Rectal smooth muscle tissue (tissue), 1 donor: ENCODE results near the gene ITPRID2.
"Not testable (repeated sequence)": the region's sequence is repeated elsewhere in the genome, so short reads cannot be mapped to it uniquely, and the experiment has no call there.

Experiments
- H3K27ac ChIP-seq: one replicate; pipeline ENCODE4 v1.7.0; 2013; ENCODE audit warnings: low read depth, low read length, inconsistent platforms
- H3K27me3 ChIP-seq: one replicate; pipeline ENCODE4 v1.7.0; 2013; ENCODE audit warnings: low read length; ENCODE audit not compliant: control insufficient read depth, insufficient read depth
- H3K36me3 ChIP-seq: one replicate; pipeline ENCODE4 v1.7.0; 2013; ENCODE audit warnings: low read length; ENCODE audit not compliant: control insufficient read depth, insufficient read depth
- H3K4me1 ChIP-seq: one replicate; pipeline ENCODE4 v1.7.0; 2013; ENCODE audit warnings: low read length; ENCODE audit not compliant: control insufficient read depth, insufficient read depth
- H3K4me3 ChIP-seq: one replicate; pipeline ENCODE4 v1.7.0; 2013; ENCODE audit warnings: low read length
- H3K9ac ChIP-seq: one replicate; pipeline ENCODE4 v1.7.0; 2013; ENCODE audit warnings: low read length

ITPRID2 gene

DNA sequence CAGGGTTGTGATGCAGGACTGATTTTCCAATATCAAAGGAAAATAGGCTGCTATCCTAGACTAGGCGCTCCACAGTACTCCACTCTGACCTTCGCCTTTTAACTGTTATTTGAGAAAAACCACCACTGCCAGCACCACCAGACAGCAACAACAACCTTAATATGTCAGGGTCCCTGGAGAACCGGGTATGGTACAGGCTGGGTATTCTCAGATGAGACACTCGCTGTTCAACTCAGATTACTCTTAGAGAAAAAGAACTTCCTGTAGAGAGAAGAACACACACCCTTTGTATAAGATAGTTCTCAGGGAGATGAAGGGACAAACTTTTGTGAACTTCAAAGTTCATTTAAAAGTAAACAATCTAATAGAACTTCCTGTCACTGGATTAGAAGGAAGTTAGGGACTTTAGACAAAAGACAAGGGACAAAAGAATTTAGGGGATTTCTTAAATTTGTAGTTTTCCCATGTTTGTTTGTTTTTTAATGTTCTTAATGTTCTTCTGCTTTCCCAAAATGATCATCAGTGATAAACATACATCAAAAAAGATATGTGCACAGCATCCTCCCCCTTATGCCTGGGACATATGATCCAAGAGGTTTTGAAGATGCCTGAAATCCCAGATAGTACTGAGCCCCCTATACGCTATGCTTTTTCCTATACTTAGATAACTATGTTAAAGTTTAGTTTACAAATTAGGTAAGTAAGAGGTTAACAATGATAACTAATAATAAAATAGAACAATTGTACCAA, 52.8 kb downstream of the ITPRID2 start:
- no peak overlapping the region for H3K4me3 ChIP-seq
- H3K4me1 ChIP-seq = no peaks in the 10 kb centered on the region
- H3K9ac ChIP-seq = no peak overlapping the region
- H3K27ac ChIP-seq = no peak overlapping the region
- no peaks in the 10 kb centered on the region for H3K27me3 ChIP-seq
- H3K36me3 ChIP-seq = no peaks in the 10 kb centered on the region

DNA sequence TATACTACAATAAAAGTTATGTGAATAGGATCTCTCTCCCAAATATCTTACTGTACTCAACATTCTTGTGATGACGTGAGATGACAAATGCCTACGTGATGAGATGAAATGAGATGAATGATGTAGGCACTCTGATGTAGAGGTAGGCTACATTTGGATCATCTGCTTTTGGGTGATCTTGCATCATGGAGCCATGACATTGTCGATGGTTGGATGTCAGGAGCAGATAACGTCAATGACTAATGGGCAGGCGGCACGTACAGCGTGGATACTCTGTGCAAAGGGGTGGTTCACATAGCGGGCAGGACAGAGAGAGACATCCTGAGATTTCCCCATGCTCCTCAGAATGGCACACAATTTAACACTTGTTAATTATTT, 53.4 kb downstream of the ITPRID2 start:
- Histone ChIP-seq H3K27ac (no peak overlapping the region), H3K36me3 (no peaks in the 10 kb centered on the region), H3K4me3 (no peak overlapping the region), H3K27me3 (no peaks in the 10 kb centered on the region), H3K9ac (no peak overlapping the region), H3K4me1 (no peaks in the 10 kb centered on the region)

DNA sequence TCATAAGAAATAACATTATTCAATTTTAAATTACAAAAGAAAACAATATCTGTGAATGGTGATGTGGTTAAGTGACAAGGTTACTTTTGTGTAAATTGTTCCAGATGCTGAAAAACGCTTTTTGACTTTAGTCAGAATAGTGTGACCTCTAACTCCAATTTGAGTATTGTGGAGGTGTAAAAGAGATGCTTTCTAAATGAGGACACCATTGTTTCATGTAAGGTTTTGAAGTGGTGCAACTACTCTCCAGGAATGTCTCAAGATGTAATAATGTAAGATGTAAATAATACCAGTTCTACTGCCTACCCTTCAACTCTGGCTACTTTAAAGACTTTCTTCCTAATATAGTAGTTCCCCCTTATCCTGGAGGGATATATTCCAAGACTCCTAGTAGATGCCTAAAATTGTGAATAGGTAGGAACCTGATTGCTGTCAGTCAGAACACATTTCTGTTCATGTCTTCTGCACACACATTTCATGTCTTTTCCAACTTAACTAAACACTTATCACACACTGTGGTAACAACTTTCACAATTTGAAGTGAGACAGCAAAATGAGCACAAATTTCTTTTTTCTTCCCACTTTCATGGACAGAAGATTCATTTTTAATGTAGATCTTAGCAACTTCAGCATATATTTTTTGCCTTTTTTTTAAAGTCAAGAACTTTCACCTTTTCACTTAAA, 55.1 kb downstream of the ITPRID2 start:
- Histone ChIP-seq H3K4me1 (no peaks in the 10 kb centered on the region), H3K27ac (no peak overlapping the region), H3K27me3 (no peaks in the 10 kb centered on the region), H3K9ac (no peak overlapping the region), H3K4me3 (no peak overlapping the region), H3K36me3 (no peaks in the 10 kb centered on the region)

DNA sequence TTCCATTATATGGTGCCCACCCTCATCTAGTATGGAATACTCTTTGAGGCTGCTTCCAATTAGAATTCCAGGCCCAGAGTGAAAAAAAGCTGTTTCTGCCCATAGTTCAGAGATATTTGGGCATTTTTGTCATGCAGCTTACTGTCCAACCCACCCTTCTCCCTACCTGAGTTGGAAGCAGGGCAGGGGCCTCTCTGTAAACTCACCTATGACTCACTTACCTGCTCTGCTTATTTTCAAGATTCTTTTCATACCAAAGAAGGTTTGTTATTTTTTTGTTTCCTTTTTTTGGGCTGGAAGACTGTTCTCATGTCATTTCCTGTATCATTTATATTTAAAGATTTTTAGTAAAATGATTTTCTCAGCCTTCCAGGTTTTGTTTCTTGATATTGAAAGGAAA, 55.7 kb downstream of the ITPRID2 start:
- Histone ChIP-seq H3K9ac (no peak overlapping the region), H3K4me1 (no peaks in the 10 kb centered on the region), H3K4me3 (no peak overlapping the region), H3K36me3 (no peaks in the 10 kb centered on the region), H3K27me3 (no peaks in the 10 kb centered on the region), H3K27ac (no peak overlapping the region)

DNA sequence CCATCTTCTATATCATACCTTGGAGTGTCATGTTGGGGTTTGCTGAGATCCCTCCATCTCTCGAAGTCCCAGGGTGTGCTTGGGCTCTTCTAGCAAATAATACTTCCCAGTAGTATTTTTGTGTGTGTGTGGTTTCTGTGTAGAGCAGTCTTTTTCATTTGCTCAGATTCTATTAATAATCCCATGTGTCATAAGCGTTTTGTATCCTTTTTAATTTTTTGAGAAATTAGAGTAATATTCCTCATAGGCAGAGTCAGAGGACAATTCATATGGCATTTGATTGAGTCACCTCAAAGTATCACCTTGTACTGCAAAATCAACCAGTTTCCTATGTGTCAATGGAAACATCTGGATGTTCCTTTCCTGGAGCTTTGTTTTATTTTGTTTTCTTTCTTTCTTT, 56.7 kb downstream of the ITPRID2 start:
- H3K9ac ChIP-seq = no peak overlapping the region
- no peaks in the 10 kb centered on the region for H3K36me3 ChIP-seq
- H3K27ac ChIP-seq = no peak overlapping the region
- no peaks in the 10 kb centered on the region for H3K4me1 ChIP-seq
- no peaks in the 10 kb centered on the region for H3K27me3 ChIP-seq
- H3K4me3 ChIP-seq = no peak overlapping the region

DNA sequence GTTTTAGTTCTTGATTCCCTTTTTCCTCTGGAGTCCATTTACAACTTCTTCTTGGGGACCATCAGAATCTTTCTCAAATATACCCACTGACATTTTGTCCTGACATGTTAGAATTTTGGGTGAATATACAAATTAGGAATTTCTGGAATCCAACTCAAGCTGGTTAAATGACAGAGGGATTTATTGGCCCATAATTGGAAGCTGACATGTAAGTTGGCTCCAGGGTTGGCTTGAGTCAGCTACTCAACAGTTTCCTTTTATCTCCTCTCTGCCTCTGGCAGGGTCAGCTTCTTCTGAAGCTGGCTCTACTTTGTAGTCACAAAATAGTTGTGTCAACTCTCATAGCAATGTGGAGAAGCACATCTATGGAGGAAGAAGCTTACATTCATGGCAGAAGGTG, 57.5 kb downstream of the ITPRID2 start:
- no peaks in the 10 kb centered on the region for H3K36me3 ChIP-seq

DNA sequence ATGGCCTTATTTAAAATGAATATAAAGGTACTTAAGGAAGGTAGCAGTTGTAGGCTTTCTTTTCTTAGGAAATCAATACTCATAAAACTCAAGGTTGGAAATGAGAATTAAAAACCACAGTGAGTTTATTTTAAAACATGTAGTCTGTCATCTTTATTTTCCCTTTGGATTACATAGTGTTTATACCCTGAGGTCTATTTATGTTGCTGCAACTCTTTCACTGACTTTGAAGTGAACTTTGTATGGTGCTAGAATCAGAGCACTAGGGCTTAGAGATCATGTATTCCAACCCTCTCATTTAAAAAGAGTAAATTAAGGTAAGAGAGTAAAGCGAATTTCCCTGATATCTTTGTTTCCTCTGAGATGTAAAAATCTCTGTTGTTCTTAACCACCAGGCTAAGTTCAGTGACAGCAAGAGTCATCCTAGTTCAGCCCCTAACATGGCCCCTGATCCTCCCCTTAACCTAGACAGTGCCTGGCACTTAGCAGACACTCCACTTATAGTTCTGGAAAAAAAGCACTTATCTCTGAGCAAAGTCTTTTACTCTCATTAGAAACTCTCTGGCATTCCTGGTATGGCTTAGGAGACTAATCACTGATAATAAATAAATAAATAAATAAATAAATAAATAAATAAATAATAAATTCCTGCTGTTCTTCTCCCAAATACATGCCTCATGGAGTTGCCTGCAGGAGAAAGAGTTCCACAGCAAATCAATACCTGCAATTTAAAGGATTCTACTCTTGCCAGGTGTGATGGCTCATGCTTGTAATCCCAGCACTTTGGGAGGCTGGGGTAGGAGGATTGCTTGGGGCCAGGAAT, 61.1 kb downstream of the ITPRID2 start:
- Histone ChIP-seq H3K4me1 (no peaks in the 10 kb centered on the region), H3K27me3 (no peaks in the 10 kb centered on the region), H3K27ac (no peak overlapping the region), H3K9ac (no peak overlapping the region), H3K4me3 (no peak overlapping the region), H3K36me3 (no peaks in the 10 kb centered on the region)

More for the DNA sequence above, 57.5 kb downstream of the ITPRID2 start:
- H3K27me3 ChIP-seq = no peaks in the 10 kb centered on the region
- H3K4me1 ChIP-seq = no peaks in the 10 kb centered on the region
- H3K4me3 ChIP-seq = no peak overlapping the region
- H3K9ac ChIP-seq = no peak overlapping the region
- no peak overlapping the region for H3K27ac ChIP-seq

DNA sequence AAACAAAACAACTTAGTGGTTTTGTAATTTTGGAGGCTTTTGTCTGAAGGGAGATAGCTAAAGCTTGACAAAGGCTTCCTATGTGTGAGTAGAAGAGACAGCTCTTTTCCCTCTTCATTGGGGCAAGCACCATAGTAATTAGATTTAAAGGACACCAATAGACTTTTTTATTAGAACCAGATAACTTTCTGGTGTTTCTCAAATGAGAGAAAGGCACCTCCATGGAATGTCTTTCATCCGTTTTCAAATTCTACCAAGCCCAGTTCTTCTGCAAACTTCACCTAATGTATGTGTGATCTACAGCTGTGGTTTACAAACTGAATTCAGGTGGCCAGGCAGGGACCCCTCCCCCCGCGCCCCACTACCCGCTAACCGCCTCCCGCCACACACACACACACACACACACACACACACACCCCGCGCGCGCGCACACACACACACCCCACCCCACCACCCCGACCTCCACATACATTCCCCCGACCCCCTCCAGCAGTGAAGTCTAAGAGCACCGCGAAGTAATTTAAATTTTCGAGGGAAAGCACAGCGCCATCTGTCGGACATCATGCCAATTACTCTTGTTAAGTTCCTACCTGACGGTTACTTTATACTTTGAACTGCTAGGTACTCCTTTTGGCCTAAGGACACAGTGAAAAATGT, 62.5 kb downstream of the ITPRID2 start:
- H3K27ac ChIP-seq = no peak overlapping the region
- H3K9ac ChIP-seq = no peak overlapping the region
- no peaks in the 10 kb centered on the region for H3K27me3 ChIP-seq
- no peak overlapping the region for H3K4me3 ChIP-seq
- no peaks in the 10 kb centered on the region for H3K4me1 ChIP-seq
- H3K36me3 ChIP-seq = no peaks in the 10 kb centered on the region

DNA sequence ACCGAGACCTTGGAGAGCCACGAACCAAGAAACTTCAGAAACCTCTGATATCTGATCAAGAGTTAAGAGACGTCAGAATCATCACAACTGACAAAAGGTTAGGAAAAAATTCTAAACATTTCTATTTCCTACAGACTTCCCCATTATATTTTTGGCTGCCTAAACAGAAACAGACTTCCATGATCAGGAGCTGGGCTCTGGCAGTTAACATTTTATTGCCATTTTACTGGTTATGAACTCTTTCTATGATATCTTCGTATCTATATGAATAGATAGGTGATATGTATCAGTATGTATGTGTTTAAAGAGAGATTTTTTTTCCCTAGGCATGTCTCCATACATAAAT, 63.0 kb downstream of the ITPRID2 start:
- no peaks in the 10 kb centered on the region for H3K27me3 ChIP-seq
- H3K4me1 ChIP-seq = no peaks in the 10 kb centered on the region
- H3K9ac ChIP-seq = no peak overlapping the region
- H3K27ac ChIP-seq = no peak overlapping the region
- no peak overlapping the region for H3K4me3 ChIP-seq
- H3K36me3 ChIP-seq = no peaks in the 10 kb centered on the region

DNA sequence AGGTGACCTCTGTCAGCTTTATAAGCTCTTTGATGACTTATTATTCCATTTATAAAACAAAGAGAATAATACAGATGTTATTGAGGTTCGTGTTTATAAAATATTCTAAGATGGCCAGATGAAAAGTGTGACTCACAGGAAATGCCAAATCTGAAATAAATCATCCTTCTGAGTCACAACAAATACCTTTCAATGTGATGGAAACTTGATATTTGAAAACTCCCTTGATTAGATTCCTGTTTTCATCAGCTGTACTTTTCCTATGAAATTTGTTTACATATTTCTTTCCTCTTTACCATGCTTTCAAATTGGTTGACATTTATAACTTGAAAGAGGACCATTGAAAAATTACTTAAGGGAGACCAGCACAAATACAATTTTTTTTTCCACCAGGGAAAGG, 63.5 kb downstream of the ITPRID2 start:
- H3K4me1 ChIP-seq = no peaks in the 10 kb centered on the region
- H3K4me3 ChIP-seq = no peak overlapping the region
- H3K36me3 ChIP-seq = no peaks in the 10 kb centered on the region
- H3K27ac ChIP-seq = no peak overlapping the region
- no peak overlapping the region for H3K9ac ChIP-seq
- no peaks in the 10 kb centered on the region for H3K27me3 ChIP-seq

DNA sequence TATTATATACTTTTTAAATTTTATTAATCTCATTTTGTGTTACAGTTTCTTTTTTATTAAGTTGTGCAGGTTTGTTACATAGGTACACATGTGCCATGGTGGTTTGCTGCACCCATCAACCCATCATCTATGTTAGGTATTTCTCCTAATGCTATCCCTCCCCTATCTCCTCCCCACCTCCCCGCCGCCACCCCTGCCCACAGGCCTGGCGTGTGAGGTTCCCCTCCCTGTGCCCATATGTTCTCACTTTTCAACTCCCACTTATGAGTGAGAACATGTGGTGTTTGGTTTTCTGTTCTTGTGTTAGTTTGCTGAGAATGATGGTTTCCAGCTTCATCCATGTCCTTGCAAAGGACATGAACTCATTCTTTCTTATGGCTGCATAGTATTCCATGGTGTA, 64.3 kb downstream of the ITPRID2 start:
- H3K4me1 ChIP-seq, H3K27me3 ChIP-seq, H3K27ac ChIP-seq, H3K9ac ChIP-seq, H3K36me3 ChIP-seq, H3K4me3 ChIP-seq: not testable (repeated sequence)

DNA sequence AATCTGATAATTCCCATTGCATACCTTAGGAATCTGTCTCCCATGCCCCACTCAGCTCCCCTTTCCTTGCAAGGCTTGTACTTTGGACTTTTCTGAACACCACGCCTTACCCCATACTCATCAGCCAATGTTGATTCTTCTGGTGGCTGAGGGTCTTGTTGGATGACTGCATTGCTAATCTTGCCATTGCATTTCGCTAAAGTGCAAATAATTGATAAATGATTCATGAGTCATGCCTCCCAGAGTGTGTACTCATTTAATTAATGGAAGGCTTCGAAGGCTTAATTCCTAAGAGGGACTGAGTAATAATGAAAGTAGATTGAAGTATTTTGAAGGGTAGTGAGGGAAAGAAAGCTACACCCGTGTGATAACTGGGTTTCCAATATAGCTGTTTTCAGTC, 66.1 kb downstream of the ITPRID2 start:
- Histone ChIP-seq H3K27me3 (no peaks in the 10 kb centered on the region), H3K4me3 (no peak overlapping the region), H3K27ac (no peak overlapping the region), H3K36me3 (no peaks in the 10 kb centered on the region), H3K4me1 (no peaks in the 10 kb centered on the region), H3K9ac (no peak overlapping the region)
